Measurements from ENCODE around the gene SPRN.
"Not testable (repeated sequence)": the region's sequence is repeated elsewhere in the genome, so short reads cannot be mapped to it uniquely, and the experiment has no call there.

DNA sequence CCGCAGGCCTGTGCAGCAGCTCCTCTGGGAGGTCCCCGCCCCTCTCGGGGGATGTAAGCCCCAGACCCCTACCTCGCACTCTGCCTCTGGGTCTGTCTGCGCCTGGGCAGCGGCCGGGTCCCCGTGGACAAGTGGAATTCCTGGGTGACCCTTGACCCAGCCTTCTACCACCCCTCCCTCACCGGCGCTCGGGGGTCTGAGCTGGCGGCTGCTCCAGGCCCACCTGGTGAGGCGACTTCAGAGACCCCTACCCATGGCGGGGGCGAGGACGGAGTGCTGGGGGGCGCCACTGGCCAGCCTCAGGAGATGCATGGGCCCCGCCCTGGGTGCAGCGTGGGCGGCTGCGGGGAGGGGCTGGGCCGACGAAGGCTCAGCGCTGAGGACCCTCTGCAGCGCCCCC is 8.4 kb upstream of the SPRN start:
- TF ChIP-seq, protein P1, sequence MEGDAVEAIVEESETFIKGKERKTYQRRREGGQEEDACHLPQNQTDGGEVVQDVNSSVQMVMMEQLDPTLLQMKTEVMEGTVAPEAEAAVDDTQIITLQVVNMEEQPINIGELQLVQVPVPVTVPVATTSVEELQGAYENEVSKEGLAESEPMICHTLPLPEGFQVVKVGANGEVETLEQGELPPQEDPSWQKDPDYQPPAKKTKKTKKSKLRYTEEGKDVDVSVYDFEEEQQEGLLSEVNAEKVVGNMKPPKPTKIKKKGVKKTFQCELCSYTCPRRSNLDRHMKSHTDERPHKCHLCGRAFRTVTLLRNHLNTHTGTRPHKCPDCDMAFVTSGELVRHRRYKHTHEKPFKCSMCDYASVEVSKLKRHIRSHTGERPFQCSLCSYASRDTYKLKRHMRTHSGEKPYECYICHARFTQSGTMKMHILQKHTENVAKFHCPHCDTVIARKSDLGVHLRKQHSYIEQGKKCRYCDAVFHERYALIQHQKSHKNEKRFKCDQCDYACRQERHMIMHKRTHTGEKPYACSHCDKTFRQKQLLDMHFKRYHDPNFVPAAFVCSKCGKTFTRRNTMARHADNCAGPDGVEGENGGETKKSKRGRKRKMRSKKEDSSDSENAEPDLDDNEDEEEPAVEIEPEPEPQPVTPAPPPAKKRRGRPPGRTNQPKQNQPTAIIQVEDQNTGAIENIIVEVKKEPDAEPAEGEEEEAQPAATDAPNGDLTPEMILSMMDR (IDR thresholded peaks at IDR 0.05): not testable (repeated sequence)
- not testable (repeated sequence) for TF ChIP-seq POLR2A (IDR thresholded peaks at IDR 0.05)
